HCEC 1CT (cell line): ENCODE data around the gene TADA3.

Source experiments
- DNase-seq: peaks from one replicate; pipeline ENCODE4 v3.0.0-alpha.2; 2017

TADA3 gene

DNA sequence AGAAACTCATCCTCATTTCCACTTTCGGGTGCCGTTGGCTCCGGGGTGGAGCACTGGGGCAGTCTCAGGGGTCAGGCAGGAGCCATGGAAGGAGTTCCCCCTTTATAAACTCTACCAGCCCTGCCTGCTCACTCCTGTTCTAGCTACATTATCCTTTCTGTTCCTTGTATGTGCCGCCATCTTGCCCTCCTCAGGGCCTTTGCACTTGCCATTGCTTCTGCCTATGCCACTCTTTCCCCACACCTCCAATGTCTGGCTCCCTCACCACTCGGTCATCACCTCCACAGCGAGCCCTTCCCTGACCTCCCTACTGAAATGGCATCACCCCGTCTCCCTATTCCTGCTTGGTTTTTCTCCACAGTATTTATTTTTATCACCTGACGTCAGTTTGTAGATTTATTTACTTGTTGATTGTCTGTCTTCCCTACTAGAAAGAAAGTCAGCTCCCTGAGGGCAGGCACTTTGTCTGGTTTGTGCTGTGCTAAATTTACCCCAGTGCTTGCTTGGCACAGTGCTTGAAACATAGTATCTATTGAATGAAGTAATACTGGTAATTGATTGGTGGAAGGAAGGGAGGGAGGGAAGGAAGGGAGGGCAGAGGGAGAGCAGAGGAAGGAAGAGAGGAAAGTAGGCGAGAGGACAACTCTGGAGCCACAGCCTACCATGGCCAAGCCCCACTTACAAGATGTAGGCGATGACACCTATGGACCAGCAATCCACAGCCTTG is 31.3 kb downstream of the TADA3 start:
- DNase-seq: no peak

- no peak for DNase-seq
Observed at GRCh38 chr3:9757427-9757826, 34.8 kb downstream of the TADA3 start.

- no peak for DNase-seq
Observed at GRCh38 chr3:9754678-9755077, 37.6 kb downstream of the TADA3 start.

- DNase-seq: peak; percentile 33
Observed at GRCh38 chr3:9750556-9751411, 41.5 kb downstream of the TADA3 start.

DNA sequence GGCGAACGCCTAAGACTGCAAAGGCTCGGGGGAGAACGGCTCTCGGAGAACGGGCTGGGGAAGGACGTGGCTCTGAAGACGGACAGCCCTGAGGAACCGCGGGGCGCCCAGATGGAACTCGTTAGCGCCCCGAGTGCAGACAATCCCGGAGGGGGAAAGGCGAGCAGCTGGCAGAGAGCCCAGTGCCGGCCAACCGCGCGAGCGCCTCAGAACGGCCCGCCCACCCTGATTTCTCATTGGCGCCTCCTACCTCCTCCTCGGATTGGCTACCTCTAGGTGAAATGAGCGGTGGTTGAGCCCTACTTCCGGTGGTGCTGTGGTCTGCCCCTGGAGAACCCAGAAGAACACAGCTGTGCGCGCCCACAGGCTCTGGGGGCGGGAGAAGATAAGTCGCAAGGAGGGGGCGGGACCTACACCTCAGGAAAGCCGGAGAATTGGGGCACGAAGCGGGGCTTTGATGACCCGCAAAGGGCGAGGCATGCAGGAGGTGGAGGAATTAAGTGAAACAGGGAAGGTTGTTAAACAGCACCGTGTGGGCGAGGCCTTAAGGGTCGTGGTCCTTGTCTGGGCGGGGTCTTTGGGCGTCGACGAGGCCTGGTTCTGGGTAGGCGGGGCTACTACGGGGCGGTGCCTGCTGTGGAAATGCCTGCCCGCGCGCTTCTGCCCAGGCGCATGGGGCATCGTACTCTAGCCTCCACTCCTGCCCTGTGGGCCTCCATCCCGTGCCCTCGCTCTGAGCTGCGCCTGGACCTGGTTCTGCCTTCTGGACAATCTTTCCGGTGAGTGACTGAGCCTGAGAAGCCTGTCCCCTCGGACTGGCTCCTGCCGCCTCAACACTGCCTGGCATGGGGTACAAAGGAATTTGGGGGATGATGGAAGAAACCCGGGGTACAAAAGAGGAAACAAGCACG is 42.4 kb downstream of the TADA3 start, which contains the start of gene OGG1:
TSS of gene OGG1 (plus strand) at position 308 of the 911 bp plus-strand sequence. CDS start at position 643, 335 bp downstream.
- peak; percentile 100 for DNase-seq

DNA sequence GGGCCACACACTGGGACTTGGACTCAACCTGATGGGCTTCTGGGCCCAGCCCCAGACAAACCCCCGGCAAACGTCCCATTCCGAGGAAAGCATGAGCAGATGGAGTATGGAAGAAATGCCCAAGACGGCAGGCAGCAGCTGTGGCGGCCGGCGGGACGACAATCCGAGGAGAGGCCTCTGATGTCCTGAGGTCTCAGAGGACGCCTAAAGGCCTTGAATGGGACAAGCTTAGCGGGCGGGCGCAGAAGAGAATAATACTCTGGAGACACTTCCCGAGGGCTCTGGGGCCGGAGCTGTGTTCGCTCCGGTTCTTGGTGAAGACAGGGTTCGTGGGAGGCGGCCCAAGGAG is 43.0 kb downstream of the TADA3 start:
- DNase-seq: no peak

DNA sequence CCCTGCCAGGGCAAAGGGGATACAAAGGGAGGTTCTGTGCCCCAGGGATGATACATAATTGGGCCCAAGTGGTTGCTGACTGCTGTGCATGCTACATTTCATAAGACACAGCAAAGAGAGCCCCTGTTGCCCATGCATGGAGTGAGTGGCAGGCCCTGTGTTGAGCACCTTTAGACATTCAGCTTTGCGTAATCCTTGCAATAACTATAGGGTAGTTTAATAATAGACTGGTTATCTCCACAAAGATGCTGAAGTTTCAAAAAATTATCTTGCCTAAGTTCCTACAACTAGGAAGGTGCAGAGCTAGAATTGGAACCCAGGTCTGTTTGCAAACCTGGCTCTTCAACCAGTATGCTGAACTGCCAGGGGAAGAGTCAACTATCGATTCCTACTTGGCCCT is 44.2 kb downstream of the TADA3 start:
- no peak for DNase-seq

GRCh38 chr3:9747267-9747666 is 45.0 kb downstream of the TADA3 start:
- peak; percentile 67 for DNase-seq

GRCh38 chr3:9746330-9746729 is 45.9 kb downstream of the TADA3 start:
- DNase-seq: peak; percentile 83

DNA sequence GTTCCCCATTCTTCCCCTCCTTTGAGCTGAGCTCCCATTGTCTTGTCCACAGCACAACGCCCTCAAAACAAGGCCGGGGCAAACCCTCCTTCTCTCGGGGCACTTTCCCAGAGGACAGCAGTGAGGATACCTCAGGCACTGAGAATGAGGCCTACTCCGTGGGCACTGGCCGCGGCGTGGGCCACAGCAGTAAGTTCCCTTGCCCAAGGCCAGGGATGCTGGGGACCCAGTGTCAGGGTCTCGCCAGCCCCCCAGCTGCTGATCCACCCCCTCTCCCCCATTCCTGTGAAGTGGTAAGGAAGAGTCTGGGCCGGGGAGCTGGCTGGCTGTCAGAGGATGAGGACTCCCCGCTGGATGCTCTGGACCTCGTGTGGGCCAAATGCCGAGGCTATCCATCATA is 46.8 kb downstream of the TADA3 start:
- DNase-seq: no peak

- DNase-seq: no peak
Observed at GRCh38 chr3:9744162-9744561, 48.1 kb downstream of the TADA3 start.

GRCh38 chr3:9743548-9743947 is 48.7 kb downstream of the TADA3 start:
- DNase-seq: no peak

- DNase-seq: no peak
Observed at GRCh38 chr3:9742560-9742959, 49.7 kb downstream of the TADA3 start.

GRCh38 chr3:9739181-9739580 is 53.1 kb downstream of the TADA3 start:
- no peak for DNase-seq

DNA sequence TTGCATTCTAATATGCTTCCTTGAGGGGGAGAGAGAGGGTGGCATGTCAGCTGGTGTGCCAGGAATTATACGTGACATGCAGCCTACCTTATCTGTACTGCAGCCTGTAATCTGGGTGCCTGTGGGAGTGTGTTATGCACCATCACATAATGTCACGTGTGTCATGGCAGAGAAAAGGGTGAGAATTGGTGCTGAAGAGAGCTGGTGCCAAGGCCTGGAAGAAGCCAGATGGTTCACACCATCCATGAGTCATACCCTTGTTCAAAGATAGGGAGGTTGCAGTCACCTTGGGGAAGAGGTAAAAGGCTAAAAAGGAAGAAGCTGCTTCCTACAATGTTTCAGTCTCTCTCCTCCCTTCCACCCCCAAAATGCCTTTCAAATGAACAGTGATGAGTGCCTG is 55.4 kb downstream of the TADA3 start:
- no peak for DNase-seq

GRCh38 chr3:9732740-9733115 is 59.5 kb downstream of the TADA3 start:
- no peak for DNase-seq

GRCh38 chr3:9732080-9732739 is 60.1 kb downstream of the TADA3 start:
- no peak for DNase-seq

DNA sequence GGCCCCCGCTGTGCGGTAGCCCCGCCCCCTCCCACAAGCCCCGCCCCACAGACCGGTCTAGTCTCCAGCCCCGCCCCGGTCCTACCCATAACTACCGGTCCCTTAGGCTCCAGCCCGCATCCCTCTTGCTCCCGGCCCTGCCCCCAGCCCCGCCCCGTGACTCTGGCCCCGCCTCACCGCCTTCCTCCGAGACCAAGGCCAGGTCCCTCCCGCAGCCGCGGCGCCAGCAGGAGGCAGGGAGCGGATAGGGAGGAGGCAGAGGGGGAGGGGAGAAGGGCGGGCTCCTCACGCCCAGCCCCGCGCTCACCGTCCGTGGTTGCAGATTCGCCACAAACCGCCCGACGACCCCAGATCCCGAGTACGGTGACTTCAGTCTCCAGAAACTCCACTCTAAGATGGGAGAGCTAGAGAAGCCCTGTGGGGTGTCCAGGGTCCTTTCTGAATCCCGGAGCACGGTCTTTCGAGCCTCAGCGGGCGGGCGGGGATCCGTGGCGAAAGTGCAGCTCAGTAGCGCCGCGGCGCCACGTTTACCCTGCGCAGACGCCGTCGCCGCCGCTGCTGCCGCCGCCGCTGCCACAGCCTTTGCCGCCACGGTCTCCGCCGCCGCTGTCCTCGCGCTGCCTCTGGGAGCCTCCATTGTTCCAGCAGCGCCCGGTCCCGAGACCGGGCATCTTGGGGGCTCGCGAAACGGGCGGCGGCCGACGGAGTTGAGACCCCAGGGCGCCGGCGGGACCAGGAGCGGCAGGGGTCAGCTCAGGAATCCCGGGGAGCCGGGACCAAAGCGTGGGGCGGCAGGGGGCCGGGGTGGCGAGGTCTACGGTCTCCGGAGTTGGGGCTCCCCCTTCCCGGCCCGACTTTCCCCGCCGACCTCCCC is 60.8 kb downstream of the TADA3 start, which contains the start of gene BRPF1:
TSS of gene BRPF1 (plus strand) at position 530 of the 874 bp plus-strand sequence. CDS start 2,406 bp downstream, outside the sequence.
- peak; percentile 99 for DNase-seq

GRCh38 chr3:9730657-9731205 is 61.5 kb downstream of the TADA3 start:
- no peak for DNase-seq
